HepG2 (cell line): ENCODE results near the gene KIF25.

Experiments used
- ESRRA ChIP-seq: sonication (generic); formaldehyde crosslinking; IDR thresholded peaks from 2 replicates; pipeline ENCODE4 v1.5.1; 2020; ENCODE audit warnings: mild to moderate bottlenecking, low read depth, missing genetic modification reagents
- KLF9 ChIP-seq: IDR thresholded peaks from 2 replicates; pipeline ENCODE4 v1.6.1; 2016; ENCODE audit warnings: low read depth
- LCORL ChIP-seq, 2 experiments: fragments of 450-650 bp in 1 of 2; sonication (generic) in 1 of 2; formaldehyde crosslinking in 1 of 2; IDR thresholded peaks; 2 replicates each; pipeline versions ENCODE4 v1.5.0 to v1.6.1; 2017 to 2020; ENCODE audit warnings: antibody characterized with exemption in 1 of 2, missing genetic modification reagents in 1 of 2
- NONO ChIP-seq, 2 experiments: fragments of 450-650 bp in 1 of 2; sonication (generic) in 1 of 2; formaldehyde crosslinking in 1 of 2; IDR thresholded peaks in 1 of 2; conservative IDR thresholded peaks in 1 of 2; 2 replicates each; pipeline versions ENCODE4 v1.6.1 to v1.8.0; 2017 to 2022; ENCODE audit warnings: mild to moderate bottlenecking in 1 of 2, missing genetic modification reagents in 1 of 2, moderate library complexity in 1 of 2
- SMC3 ChIP-seq: IDR thresholded peaks from 2 replicates; pipeline ENCODE4 v1.6.1; 2011; ENCODE audit warnings: low read length, improper control_type of control experiment
- ZFP1 ChIP-seq: IDR thresholded peaks from 2 replicates; pipeline ENCODE4 v1.6.1; 2016
- ZFYVE20 ChIP-seq: sonication (generic); formaldehyde crosslinking; IDR thresholded peaks from 2 replicates; pipeline ENCODE4 v1.8.0; 2023; ENCODE audit warnings: low read depth, mild to moderate bottlenecking, moderate library complexity, missing genetic modification reagents, borderline replicate concordance
- TF ChIP-seq, protein P1 (sequence below): sonication (generic); formaldehyde crosslinking; IDR thresholded peaks from 2 replicates; pipeline ENCODE4 v1.5.0; 2020; ENCODE audit warnings: mild to moderate bottlenecking, missing genetic modification reagents, borderline replicate concordance
- TF ChIP-seq, protein P2 (sequence below): sonication (generic); formaldehyde crosslinking; IDR thresholded peaks from 2 replicates; pipeline ENCODE4 v1.4.0; 2020; ENCODE audit warnings: mild to moderate bottlenecking, missing genetic modification reagents
- TF ChIP-seq, protein P3 (sequence below): sonication (generic); formaldehyde crosslinking; IDR thresholded peaks from 2 replicates; pipeline ENCODE4 v1.4.0; 2020; ENCODE audit warnings: missing genetic modification reagents
- TF ChIP-seq, protein P4 (sequence below): sonication (generic); formaldehyde crosslinking; IDR thresholded peaks from 2 replicates; pipeline ENCODE4 v1.8.0; 2022; ENCODE audit warnings: mild to moderate bottlenecking, missing genetic modification reagents; ENCODE audit not compliant: insufficient replicate concordance
- TF ChIP-seq, protein P5 (sequence below): sonication (generic); formaldehyde crosslinking; IDR thresholded peaks from 2 replicates; pipeline ENCODE4 v1.5.0; 2020; ENCODE audit warnings: mild to moderate bottlenecking, missing genetic modification reagents, moderate library complexity

DNA sequence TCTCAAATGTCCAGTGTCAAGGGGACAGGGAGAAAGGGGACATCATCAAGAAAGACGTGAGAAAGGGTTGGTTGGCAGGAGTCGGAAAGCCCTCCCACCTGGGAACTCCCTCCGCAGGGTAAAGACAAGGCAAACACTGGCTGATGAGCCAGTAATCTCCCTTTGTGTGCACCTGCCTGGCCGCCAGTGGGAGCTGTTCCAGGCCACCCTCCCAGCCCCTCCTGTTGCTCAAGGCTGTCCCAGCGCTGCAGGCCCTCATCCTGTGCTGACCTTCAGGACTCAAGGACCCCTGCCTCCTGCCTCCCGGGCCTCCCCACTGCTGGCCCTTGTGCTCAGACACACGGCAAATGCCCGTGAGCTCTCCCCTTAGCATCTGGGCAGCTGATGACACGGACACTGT is 74.1 kb downstream of the KIF25 start:
- TF ChIP-seq NONO (IDR thresholded peaks at IDR 0.05) (no peak), NONO (CRISPR knock-in tag; conservative IDR thresholded peaks at IDR 0.05) (no peak), SMC3 (peak; percentile 26; the same call in 1 of the 2 replicates), LCORL (IDR thresholded peaks at IDR 0.05) (no peak), LCORL (CRISPR knock-in tag; IDR thresholded peaks at IDR 0.05) (no peak), KLF9 (no peak), ZFP1 (CRISPR knock-in tag) (no peak), ZFYVE20 (CRISPR knock-in tag) (no peak), ESRRA (CRISPR knock-in tag) (no peak)
- TF ChIP-seq, protein P1, sequence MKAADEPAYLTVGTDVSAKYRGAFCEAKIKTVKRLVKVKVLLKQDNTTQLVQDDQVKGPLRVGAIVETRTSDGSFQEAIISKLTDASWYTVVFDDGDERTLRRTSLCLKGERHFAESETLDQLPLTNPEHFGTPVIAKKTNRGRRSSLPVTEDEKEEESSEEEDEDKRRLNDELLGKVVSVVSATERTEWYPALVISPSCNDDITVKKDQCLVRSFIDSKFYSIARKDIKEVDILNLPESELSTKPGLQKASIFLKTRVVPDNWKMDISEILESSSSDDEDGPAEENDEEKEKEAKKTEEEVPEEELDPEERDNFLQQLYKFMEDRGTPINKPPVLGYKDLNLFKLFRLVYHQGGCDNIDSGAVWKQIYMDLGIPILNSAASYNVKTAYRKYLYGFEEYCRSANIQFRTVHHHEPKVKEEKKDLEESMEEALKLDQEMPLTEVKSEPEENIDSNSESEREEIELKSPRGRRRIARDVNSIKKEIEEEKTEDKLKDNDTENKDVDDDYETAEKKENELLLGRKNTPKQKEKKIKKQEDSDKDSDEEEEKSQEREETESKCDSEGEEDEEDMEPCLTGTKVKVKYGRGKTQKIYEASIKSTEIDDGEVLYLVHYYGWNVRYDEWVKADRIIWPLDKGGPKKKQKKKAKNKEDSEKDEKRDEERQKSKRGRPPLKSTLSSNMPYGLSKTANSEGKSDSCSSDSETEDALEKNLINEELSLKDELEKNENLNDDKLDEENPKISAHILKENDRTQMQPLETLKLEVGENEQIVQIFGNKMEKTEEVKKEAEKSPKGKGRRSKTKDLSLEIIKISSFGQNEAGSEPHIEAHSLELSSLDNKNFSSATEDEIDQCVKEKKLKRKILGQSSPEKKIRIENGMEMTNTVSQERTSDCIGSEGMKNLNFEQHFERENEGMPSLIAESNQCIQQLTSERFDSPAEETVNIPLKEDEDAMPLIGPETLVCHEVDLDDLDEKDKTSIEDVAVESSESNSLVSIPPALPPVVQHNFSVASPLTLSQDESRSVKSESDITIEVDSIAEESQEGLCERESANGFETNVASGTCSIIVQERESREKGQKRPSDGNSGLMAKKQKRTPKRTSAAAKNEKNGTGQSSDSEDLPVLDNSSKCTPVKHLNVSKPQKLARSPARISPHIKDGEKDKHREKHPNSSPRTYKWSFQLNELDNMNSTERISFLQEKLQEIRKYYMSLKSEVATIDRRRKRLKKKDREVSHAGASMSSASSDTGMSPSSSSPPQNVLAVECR (CRISPR knock-in tag): no peak
- TF ChIP-seq, protein P2, sequence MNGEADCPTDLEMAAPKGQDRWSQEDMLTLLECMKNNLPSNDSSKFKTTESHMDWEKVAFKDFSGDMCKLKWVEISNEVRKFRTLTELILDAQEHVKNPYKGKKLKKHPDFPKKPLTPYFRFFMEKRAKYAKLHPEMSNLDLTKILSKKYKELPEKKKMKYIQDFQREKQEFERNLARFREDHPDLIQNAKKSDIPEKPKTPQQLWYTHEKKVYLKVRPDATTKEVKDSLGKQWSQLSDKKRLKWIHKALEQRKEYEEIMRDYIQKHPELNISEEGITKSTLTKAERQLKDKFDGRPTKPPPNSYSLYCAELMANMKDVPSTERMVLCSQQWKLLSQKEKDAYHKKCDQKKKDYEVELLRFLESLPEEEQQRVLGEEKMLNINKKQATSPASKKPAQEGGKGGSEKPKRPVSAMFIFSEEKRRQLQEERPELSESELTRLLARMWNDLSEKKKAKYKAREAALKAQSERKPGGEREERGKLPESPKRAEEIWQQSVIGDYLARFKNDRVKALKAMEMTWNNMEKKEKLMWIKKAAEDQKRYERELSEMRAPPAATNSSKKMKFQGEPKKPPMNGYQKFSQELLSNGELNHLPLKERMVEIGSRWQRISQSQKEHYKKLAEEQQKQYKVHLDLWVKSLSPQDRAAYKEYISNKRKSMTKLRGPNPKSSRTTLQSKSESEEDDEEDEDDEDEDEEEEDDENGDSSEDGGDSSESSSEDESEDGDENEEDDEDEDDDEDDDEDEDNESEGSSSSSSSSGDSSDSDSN (CRISPR knock-in tag): no peak
- TF ChIP-seq, protein P3, sequence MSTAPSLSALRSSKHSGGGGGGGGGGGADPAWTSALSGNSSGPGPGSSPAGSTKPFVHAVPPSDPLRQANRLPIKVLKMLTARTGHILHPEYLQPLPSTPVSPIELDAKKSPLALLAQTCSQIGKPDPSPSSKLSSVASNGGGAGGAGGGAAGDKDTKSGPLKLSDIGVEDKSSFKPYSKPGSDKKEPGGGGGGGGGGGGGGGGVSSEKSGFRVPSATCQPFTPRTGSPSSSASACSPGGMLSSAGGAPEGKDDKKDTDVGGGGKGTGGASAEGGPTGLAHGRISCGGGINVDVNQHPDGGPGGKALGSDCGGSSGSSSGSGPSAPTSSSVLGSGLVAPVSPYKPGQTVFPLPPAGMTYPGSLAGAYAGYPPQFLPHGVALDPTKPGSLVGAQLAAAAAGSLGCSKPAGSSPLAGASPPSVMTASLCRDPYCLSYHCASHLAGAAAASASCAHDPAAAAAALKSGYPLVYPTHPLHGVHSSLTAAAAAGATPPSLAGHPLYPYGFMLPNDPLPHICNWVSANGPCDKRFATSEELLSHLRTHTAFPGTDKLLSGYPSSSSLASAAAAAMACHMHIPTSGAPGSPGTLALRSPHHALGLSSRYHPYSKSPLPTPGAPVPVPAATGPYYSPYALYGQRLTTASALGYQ: no peak
- TF ChIP-seq, protein P4, sequence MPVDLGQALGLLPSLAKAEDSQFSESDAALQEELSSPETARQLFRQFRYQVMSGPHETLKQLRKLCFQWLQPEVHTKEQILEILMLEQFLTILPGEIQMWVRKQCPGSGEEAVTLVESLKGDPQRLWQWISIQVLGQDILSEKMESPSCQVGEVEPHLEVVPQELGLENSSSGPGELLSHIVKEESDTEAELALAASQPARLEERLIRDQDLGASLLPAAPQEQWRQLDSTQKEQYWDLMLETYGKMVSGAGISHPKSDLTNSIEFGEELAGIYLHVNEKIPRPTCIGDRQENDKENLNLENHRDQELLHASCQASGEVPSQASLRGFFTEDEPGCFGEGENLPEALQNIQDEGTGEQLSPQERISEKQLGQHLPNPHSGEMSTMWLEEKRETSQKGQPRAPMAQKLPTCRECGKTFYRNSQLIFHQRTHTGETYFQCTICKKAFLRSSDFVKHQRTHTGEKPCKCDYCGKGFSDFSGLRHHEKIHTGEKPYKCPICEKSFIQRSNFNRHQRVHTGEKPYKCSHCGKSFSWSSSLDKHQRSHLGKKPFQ (CRISPR knock-in tag): no peak
- TF ChIP-seq, protein P5, sequence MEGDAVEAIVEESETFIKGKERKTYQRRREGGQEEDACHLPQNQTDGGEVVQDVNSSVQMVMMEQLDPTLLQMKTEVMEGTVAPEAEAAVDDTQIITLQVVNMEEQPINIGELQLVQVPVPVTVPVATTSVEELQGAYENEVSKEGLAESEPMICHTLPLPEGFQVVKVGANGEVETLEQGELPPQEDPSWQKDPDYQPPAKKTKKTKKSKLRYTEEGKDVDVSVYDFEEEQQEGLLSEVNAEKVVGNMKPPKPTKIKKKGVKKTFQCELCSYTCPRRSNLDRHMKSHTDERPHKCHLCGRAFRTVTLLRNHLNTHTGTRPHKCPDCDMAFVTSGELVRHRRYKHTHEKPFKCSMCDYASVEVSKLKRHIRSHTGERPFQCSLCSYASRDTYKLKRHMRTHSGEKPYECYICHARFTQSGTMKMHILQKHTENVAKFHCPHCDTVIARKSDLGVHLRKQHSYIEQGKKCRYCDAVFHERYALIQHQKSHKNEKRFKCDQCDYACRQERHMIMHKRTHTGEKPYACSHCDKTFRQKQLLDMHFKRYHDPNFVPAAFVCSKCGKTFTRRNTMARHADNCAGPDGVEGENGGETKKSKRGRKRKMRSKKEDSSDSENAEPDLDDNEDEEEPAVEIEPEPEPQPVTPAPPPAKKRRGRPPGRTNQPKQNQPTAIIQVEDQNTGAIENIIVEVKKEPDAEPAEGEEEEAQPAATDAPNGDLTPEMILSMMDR (CRISPR knock-in tag): peak; percentile 83
